ELR (cell line): ENCODE data around the gene GABBR2.
"Not testable (repeated sequence)": the region's sequence is repeated elsewhere in the genome, so short reads cannot be mapped to it uniquely, and the experiment has no call there.

Source experiments
- DNase-seq: peaks from one replicate; pipeline ENCODE4 v3.0.0-alpha.2; 2015; ENCODE audit warnings: low read depth

Gene GABBR2

DNA sequence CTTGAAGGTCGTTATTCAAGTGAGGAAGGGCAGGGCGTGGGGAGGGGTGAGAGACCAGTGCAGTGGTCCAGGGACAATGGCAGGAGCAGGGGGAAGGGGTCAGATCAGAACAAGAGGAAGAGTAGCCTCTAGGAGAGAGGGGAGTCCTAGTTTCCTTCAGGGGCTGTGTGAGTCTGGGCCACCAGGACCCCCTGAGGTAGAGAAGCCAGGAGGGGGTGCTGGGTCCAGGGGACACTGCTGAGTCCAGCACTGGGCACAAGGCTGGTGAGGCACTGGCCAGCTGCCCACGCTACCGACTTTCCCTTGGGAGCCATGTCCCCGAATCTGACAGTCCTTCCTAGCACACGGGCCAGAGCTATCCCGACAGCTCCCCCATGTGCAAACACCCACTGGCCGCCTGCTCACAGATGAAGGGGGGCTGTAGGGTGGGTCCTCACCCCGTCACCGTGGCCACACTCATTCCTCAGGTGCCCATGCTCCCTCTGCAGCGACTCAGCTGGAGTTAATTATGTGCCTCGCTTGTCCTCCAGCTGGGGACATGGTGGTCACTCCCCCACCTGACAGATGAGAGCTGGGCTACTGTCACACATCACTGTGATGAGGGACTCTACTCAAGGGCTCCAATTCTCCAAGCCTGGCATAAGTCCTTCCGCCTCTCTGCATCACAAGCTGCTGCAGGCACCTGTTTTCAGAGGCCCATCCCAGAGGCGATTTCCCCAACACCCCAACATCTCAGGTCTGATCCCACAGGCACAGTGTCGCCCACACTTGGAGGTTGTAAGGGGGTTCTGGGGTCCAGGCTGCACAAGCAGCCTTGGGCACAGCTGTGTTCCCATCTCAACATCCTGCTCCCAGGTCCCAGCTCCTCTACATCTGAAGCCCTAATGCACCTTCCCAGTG is 115.1 kb downstream of the GABBR2 start:
- DNase-seq, result no peak

DNA sequence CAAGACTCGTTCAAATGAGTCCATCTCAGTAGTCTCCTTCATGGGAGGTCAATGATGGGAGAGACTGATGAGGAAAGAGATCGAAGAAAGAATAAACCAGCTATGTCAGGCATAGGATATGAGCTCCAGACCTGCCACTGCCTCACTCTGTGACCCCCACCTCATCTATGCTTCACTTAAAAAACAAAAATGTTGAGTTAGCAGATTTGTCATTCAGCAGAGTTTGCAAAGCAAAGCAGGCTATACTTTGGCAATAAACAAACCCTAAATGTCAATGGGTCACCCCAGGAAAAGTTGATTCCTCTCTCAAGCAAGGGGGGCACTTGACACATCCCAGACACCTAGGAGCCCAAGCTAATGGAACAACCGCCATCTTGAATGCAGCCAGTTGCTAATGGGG is 117.0 kb downstream of the GABBR2 start:
- no peak for DNase-seq

DNA sequence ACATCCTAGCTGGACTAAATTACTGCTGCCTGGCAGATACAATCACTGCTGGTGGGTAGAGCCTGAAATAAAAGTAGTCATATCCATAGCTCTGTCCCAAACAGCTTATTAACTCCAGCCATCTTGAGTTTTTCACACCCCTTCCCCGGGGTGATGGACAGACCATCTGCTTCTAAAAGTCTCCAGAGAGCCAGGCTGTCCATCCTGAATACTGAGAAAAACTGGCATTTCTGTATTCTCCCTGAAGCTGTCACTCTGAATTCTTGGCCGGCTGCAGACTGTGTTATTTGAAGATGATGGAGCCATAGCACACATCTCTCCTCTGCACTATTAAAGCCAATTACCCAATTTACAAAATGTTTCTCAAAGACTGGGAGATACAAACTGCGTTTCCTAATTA is 118.6 kb downstream of the GABBR2 start:
- DNase-seq, result no peak

DNA sequence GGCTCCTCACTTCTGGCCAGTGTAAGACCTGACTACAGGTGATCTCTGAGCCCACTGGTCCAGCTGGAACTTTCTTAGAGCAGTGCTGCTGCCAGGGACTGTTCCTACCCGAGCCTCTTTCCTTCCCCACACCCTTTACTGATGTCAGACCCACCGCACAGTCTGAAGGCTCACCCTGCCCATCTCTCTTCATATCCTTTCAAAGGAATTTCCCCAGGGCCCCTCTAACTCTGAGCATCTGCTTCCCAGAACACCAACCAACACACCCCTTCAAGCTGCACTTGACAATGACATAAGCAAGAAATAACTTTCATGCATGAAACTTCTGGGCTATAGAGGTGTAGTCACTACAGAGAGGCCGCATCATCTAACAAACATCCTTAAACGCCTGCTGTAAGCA is 119.6 kb downstream of the GABBR2 start:
- DNase-seq, result no peak

DNA sequence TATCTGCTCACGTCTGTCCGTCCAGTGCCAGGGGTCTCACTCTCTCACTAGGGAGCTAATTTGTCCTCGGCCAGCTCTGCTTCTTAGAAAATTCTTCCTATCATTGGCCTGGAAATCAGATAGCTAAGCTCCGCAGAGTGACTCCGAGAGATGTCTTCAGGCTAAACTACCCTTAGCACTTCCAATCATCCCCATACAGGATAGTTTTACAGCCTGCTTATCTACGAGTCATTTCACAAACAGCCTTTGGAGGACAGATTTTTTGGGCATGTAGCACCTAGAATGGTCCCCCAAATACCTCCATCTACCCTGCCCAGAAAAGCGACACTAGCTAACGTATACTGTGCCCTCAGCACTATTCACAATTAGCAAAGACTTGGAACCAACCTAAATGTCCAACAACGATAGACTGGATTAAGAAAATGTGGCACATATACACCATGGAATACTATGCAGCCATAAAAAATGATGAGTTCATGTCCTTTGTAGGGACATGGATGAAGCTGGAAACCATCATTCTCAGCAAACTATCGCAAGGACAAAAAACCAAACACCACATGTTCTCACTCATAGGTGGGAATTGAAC is 123.8 kb downstream of the GABBR2 start:
- not testable (repeated sequence) for DNase-seq

DNA sequence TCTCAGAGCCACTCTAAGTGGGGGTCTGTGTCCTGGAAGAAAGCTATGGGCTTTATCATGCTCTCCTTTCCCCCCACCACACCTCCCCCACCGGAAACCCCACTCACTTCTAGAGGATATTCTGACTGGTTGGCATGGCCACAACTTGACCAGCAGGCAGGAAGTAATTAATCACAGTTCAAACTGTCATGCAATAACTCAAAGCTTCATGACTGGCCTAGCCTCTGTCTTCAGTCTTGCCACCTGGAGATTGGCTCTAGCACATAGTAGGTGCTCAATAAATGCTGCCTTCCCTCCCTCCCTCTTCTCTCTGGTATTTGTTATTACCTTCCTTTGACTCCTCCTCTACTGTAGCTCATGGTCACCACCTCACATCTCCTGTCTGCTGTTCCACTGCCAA is 124.7 kb downstream of the GABBR2 start:
- DNase-seq, result no peak

DNA sequence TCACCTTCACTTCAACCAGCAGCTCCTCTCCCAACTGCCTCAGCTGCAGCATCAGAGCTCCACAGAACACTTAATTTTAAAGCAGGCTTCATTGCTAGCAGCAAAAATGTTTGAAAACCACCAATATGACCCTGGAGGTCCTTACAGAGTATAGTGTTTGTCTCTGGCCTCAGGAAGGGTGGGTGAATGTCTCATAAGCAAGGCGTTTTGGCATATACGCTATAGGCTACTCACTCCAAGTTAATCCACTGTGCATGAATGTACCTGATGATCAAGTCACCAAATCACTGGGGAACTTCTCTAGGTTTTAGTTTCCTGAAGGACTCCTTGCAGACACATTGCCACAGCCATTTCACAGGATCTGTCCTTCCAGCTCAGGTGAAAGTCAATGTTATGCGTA is 125.3 kb downstream of the GABBR2 start:
- no peak for DNase-seq

DNA sequence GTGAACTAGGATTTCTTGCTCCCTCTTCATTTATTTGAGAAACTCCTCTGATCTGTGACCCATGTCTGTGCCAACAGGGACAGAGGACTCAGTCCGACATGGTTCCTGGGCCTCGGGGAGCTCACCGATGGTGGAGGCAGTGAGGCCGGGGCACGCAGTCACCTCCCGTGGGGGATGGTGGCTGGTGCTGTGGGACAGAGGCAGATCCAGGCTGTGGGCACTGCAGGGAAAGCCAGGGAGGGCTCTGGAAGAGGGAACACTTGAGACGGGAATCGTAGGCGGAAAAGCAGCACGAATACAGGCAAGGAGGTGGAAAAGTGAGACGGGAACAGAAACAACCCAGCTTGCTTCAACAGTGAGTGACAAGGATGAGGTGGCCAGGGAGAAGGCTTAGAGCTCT is 127.8 kb downstream of the GABBR2 start:
- no peak for DNase-seq

DNA sequence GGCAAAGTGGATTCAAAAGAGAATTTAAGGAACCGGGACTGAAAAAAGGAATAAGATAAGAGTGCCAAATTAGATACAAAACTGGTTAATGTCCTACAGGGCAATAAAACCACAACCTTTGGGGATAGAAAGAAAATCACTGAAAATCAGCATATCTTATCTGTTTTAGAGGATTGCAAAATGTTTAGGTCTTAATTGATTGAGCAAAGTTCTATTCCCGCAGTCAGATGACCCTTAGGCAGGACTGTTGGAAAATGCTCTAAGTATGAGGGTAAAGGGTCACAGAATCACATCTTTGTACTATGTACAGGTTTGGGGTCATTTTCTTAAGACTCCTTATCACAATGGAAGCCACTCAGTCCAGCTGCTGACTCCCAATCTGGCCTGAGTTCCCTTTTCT is 129.0 kb downstream of the GABBR2 start:
- no peak for DNase-seq

DNA sequence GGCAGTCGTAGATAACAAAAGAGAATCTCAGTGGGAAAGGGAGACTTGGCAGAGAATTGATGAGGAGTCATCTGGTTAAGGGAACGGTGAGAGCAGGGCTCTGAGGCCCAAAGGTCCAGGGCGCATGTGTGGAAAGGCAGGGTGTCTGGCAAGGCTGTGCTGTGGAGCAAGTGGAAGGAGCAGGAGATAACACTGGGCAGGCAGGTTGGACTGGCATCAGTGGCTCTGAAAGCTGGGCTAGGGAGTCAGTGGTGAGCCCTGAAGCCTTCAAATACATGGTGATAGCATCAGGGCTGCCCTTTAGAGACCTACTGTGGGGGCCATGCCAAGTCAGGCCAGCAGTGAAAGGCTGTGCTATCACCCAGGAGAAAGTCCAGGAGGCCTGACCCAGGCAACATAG is 131.3 kb downstream of the GABBR2 start:
- no peak for DNase-seq

DNA sequence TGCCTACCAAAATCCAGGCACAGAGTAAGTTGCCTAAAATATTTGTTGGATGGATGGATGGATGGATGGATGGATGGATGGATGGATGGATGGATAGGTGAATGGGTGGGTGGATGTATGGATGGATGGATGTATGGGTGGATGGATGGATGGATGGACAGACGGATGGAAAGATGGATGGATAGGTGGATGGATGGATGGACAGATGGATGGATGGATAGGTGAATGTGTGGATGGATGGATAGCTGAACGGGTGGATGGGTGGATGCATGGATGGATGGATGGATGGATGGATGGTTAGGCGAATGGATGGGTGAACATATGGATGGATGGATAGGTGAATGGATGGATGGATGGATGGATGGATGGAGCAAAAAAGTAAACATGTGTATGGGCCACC is 131.9 kb downstream of the GABBR2 start:
- DNase-seq, result no peak

DNA sequence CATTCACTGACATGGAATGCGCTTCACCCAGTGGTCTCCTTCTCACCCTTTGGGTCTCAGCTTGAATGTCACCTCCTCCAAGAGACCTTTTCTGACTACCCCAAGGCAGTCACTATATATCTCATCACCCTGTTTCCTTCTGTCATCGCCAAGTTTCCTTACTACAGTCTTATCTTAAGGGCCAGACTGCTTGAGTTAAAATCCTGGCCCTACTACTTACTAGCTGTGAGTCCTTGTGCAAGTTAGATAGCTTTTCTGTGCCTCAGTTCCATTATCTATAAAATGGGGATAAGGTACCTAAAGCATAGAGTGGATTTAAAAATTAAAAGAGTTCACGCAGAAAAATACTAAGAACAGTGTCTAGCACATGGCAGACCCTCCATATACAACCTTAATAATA is 132.4 kb downstream of the GABBR2 start:
- DNase-seq, result no peak

DNA sequence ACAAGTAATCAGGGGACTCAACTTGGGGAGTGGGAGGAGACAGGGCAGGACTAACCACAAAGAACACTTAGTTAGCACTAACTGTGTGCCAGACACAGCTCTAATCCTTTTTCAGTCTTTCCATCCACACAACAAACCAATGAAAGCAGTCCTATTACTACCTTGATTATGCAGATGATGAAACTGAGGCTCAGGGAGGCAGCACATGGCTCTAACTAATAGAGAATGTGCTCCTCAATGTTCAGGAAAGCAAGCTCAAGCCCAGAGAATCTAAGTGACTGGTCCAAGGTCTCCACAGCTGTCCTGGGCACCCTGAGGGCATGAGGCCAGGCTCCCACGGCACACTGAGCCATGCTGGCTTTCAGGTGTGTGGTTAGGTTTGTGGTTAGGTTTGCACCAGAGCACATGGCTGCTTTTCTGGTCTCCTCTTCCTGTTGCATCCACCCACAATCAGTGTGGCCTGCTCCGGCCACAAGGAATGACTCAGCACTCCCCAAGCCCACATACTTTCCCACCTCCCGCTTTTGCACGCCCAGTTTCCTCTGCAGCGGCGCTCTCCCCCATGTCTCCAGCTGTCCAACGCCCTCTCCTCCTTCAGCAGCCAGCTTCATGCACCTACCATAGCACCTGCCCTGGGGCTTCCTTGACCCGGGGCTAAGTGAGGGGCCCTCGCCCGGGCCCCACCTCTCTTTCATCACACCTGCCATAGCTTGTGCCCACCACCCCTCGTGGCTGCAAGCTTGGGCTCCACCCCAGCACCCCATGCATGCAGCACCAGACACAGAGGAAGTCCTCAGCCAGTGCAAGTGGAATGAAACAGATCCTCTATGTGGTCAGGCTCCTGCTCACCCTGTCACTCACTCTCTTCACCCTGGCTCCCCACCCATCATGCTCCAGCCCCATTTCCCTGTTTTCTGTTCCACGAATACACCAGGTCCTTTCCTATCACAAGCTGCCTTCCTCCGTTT is 133.1 kb downstream of the GABBR2 start:
- DNase-seq, result peak; percentile 84

DNA sequence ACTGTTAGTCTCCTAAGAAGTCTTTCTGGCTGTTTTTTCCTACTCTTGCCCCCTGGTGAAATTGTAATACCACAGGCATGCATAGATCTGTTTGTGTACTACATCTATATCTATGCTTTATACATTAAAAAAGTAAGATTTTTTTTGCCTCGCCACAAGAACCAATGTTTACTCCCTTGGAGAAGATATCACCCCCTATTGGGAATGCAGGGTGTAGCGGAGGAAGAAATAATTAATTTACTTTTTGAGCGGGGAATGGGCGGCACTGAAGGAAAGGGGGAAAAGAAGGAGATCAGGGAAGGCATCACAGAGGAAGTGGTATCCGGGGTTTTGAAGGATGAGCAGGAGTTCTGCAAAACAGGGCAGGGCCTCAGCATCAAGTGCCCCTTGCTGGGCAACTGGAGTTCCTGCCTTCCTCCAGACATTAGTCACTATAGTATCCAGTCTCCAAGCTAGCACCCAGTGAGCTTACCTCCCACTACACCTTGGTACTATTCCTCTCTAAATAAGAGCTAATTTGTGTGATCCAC is 134.9 kb downstream of the GABBR2 start:
- DNase-seq, result peak; percentile 6

DNA sequence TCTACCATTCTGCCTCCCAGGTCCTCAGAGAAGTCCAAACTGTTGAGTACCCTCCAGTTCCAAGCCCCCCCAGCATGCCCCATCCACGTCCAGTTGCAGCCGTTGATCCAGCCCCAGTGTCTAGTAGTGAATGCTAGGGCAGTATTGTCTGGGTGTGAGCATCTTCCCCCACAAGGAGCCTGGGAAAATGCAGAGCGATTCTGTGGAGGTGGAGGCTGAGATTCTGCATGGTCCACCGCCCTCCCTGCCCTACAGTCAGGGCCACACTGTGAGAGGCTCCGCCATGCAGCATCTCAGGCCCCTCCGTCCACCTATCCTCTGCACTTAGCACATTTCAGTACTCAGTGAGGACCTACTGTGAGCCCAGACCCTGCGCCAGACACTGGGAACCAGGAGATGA is 135.9 kb downstream of the GABBR2 start:
- DNase-seq, result no peak

DNA sequence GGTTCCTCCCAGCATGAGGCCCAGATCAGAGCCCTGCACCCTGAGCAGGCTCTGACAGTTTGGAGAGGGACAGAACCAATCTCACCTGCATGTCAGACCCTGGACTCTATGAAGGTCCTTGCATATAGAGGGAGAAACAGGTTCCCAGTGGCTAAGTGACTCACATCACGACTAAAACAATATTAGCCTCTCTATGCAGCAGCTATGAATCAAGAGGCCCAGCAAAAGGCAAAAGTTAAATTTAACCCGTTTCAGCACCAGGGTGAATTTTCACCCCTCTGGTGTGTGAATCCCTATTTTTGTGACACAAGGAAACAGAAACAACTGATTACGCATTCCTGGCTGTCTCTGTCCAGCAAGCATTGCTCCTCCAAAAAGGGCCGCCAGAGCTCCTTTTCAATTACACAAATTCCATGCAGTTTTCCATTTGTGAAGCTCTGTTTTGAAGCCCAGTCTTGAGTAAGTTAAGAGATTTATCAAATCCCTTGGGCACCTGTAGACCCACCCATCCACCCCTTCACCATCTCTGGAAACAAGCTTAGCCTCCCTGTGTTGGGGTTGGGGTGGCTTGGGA is 136.6 kb downstream of the GABBR2 start:
- no peak for DNase-seq

DNA sequence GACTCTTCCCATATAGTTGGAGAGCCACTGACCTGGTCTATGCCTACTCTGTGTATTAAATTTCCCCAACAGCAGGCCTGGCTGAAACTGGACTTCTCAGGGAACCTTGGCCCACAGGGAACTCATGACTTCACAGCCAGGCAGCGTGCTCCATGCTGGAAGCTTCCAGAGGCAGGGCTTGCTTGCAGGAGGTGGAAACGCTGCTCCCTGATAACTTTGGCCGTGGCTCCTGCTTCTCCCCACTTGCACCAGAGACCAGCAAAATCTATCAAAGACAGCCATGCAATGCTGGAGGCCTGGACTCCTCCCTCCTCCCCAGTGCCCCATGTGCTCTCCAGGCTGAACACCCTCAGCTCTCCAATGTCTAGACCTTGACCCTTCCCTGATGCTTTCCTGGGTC is 137.1 kb downstream of the GABBR2 start:
- DNase-seq, result no peak

DNA sequence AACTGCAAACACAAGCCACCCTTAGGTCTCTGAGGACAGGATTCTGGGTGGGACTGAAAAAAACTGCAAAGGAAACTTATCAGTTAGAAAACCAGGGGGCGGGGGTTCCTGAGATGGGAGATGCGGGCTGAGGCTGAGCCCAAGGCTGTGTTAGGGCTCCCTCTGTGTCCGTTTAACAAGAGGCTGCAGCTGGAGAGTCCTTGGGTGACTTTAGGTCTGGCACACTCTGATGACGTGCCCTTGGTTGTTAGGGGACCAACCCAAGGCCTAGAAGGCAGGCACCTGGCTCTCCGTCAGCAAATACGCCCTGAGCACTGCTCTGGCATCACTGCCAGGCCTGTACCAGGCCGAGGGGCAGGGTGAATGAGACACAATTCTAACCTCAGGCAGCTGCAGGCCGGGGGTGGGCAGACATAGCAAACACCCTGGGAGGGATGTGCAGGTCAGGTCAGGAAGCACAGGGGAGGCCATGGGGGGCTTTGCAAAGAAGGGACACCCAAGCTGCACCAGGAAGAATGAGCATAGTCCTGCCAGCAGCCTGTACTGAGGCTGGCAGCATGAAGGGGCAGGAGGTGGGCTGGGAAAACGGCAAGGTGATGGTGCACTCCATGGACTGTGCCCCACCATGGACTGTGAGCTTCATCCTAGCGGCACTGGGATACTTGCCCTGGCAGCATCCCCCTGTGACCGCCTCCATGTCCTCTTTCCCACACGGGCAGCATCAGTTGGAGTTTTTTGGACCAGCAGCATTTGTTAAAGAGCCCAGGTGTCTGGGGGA is 137.9 kb downstream of the GABBR2 start:
- no peak for DNase-seq

DNA sequence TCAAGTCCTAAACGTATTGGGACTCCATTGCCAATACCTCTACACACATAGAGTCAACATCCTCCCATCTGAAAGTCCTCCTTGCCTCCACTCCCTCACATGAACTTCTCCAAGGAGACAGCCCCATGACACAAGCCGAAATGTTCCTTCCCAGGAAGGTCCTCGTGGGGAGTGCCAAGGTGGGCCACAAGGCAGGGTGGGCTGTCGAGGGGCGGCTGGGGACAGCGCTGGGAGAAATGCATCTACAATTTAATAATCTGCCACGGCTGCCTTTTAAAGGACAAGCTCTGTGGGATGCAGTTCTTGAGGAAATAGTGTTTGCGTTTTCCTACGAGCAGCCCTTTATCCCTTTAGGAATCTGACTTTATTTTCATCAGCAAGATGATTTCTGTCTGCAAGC is 138.7 kb downstream of the GABBR2 start:
- DNase-seq, result no peak

DNA sequence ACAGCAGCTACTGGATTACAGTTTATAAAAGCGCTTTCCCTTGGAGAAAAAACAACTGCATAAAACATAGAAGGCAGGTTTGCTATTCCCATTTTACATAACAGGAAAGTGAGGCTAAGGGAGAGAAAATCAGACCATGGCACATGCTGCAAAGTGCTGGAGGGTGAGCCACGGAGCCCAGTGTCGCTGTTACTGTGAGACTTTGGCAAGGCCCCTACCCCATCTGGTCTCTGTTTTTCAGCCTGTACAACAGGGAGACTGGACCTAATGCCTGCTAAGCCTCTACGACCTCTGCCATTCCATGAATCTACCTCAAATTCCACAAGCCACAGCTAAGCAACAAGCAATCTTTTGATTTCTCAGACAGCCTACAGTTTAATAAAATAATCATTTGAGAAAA is 139.2 kb downstream of the GABBR2 start:
- no peak for DNase-seq

DNA sequence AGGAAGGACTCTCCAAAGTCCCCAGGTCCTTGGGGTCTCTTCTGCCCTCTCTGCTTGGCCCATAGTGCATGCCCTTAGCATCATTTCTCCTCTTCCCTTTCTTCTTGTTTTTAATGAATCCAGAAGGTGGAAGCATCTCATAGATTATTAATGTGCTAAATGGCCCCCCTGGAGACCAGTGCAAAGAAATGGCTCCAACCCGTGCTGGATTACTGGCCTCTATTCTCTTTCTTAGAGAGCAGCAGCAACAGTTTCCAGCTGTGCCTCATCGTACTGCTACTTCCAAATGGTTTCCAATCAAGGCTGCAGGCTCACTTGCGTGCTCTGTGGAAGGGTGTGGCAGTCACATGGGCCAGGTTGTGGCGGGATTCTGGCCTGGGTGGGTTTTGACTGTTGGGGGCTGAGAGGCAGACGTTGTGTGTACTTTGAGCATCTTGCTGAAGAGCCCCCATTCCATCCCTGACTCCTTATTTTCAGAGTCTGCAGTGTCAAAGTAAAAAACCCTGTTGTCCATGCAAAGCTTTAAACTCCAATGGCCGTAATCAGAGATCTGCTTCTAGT is 139.7 kb downstream of the GABBR2 start:
- no peak for DNase-seq
